HCT116 (cell line): ENCODE measurements around the gene TNS3. TPM values are rescaled to one million over a fixed set of nuclear protein-coding genes. Genes with fewer than 3 reads are reported as not detected.

Source experiments
- ATAC-seq: fragments of 200-7000 bp; cut with Tn5 transposase; 2 replicates; pipeline ENCODE4 v1.9.1; 2020; ENCODE audit warnings: mild to moderate bottlenecking, moderate library complexity
- BruUV-seq: library from RNA; stranded (reverse); fragments of 400-500 nt; replicated peaks from 2 replicates; lab custom pipeline; 2021; lab: Mats Ljungman, UMichigan
- CTCF ChIA-PET: fragments of 300-600 bp; sonication (Branson Sonifier 250); formaldehyde crosslinking; loops from one replicate; lab custom pipeline; 2021; ENCODE audit warnings: antibody characterized with exemption; lab: Charles Lee
- POLR2A ChIA-PET: fragments of 300-600, 350-600 bp; sonication (Branson Sonifier 250); formaldehyde crosslinking; loops from one replicate; lab custom pipeline; 2021; ENCODE audit warnings: antibody characterized with exemption; lab: Charles Lee
- RAD21 ChIA-PET, 2 experiments: fragments of 300-600 bp; sonication (Branson Sonifier 250); formaldehyde crosslinking; loops; one replicate each; lab custom pipeline; 2023; ENCODE audit warnings: low total read pairs in 2 of 2; ENCODE audit not compliant: uncharacterized antibody in 2 of 2, unreplicated experiment in 2 of 2, low non-redundant PET in 1 of 2; lab: Charles Lee
- DNase-seq: peaks from one replicate; pipeline ENCODE4 v3.0.0-alpha.2; 2010; ENCODE audit warnings: low read depth, low spot score
- H2AFZ ChIP-seq: fragments of 200-600 bp; shearing (Covaris generic), sonication (generic); 2 replicates; pipeline ENCODE4 v1.6.1; 2017; ENCODE audit warnings: low read depth, mixed run types, mixed read lengths, antibody characterized with exemption, low read length; ENCODE audit not compliant: poor library complexity, severe bottlenecking
- H3K27ac ChIP-seq: 2 replicates; pipeline ENCODE4 v1.5.1; 2012; ENCODE audit warnings: low read depth, low read length
- H3K27me3 ChIP-seq: fragments of 200-600 bp; sonication (generic); 2 replicates; pipeline ENCODE4 v1.6.1; 2016; ENCODE audit warnings: mixed run types, low read length, mixed read lengths; ENCODE audit not compliant: insufficient read depth
- H3K36me3 ChIP-seq, 2 experiments: fragments of 200-500 bp in 1 of 2; fragments of 200-600 bp in 1 of 2; sonication (Bioruptor generic) in 1 of 2; sonication (generic) in 1 of 2; 2 replicates each; pipeline versions ENCODE4 v1.5.1 to v1.6.1; 2014 to 2016; ENCODE audit warnings: low read length in 2 of 2, inconsistent platforms in 1 of 2, mixed read lengths in 1 of 2, mixed run types in 1 of 2; ENCODE audit not compliant: insufficient read depth in 2 of 2, control insufficient read depth in 1 of 2
- H3K4me1 ChIP-seq, 2 experiments: fragments of 200-600 bp in 1 of 2; sonication (generic) in 1 of 2; 2 replicates each; pipeline versions ENCODE4 v1.5.1 to v1.6.1; 2012 to 2017; ENCODE audit warnings: low read length in 2 of 2, inconsistent platforms in 1 of 2, mild to moderate bottlenecking in 1 of 2, mixed read lengths in 1 of 2, mixed run types in 1 of 2, moderate library complexity in 1 of 2; ENCODE audit not compliant: insufficient read depth in 2 of 2, control insufficient read depth in 1 of 2
- H3K4me2 ChIP-seq: fragments of 200-600 bp; sonication (generic); 2 replicates; pipeline ENCODE4 v1.6.1; 2017; ENCODE audit warnings: mixed run types, low read length, mixed read lengths
- H3K4me3 ChIP-seq, 2 experiments: fragments of 200-600 bp in 1 of 2; sonication (generic) in 1 of 2; replicated peaks in 1 of 2; 2 replicates each; pipeline ENCODE4 v1.5.1; 2011 to 2016; ENCODE audit warnings: low read length in 2 of 2, control low read depth in 1 of 2, low read depth in 1 of 2, mild to moderate bottlenecking in 1 of 2, mixed read lengths in 1 of 2, mixed run types in 1 of 2
- H3K79me2 ChIP-seq: fragments of 200-600 bp; sonication (generic); 2 replicates; pipeline ENCODE4 v1.6.1; 2017; ENCODE audit warnings: mild to moderate bottlenecking, mixed run types, low read length, moderate library complexity, mixed read lengths; ENCODE audit not compliant: insufficient read depth
- H3K9ac ChIP-seq: fragments of 200-600 bp; sonication (generic); 2 replicates; pipeline ENCODE4 v1.6.1; 2016; ENCODE audit warnings: low read length, mixed read lengths
- H3K9me2 ChIP-seq: fragments of 200-600 bp; sonication (generic), shearing (Covaris generic); 2 replicates; pipeline ENCODE4 v1.6.1; 2017; ENCODE audit warnings: mixed run types, mild to moderate bottlenecking, moderate library complexity; ENCODE audit not compliant: insufficient read depth
- H3K9me3 ChIP-seq, 2 experiments: fragments of 200-500 bp in 1 of 2; fragments of 200-600 bp in 1 of 2; sonication (Bioruptor generic) in 1 of 2; sonication (generic) in 1 of 2; 2 replicates each; pipeline ENCODE4 v1.6.1; 2014 to 2017; ENCODE audit warnings: low read length in 2 of 2, mixed read lengths in 2 of 2, inconsistent platforms in 1 of 2, low read depth in 1 of 2, mild to moderate bottlenecking in 1 of 2, mixed run types in 1 of 2, moderate library complexity in 1 of 2; ENCODE audit not compliant: control insufficient read depth in 1 of 2, insufficient read depth in 1 of 2
- H4K20me1 ChIP-seq: fragments of 200-600 bp; sonication (generic), shearing (Covaris generic); 2 replicates; pipeline ENCODE4 v1.6.1; 2017; ENCODE audit warnings: mixed run types, mild to moderate bottlenecking, moderate library complexity; ENCODE audit not compliant: insufficient read depth
- ATF3 ChIP-seq: IDR thresholded peaks from 2 replicates; pipeline ENCODE4 v1.6.1; 2012
- CBX3 ChIP-seq: IDR thresholded peaks from 2 replicates; pipeline ENCODE4 v1.6.1; 2012; ENCODE audit warnings: low read depth
- CTCF ChIP-seq, 3 experiments: fragments of 200-600 bp in 1 of 3; sonication (generic) in 1 of 3; IDR thresholded peaks in 2 of 3; conservative IDR thresholded peaks in 1 of 3; 2 replicates each; pipeline ENCODE4 v1.5.1; 2012 to 2017; ENCODE audit warnings: low read depth in 2 of 3, low read length in 2 of 3, antibody characterized with exemption in 1 of 3, borderline replicate concordance in 1 of 3, control low read depth in 1 of 3, mild to moderate bottlenecking in 1 of 3, mixed read lengths in 1 of 3, mixed run types in 1 of 3, moderate library complexity in 1 of 3; ENCODE audit not compliant: insufficient read depth in 1 of 3
- EGR1 ChIP-seq: IDR thresholded peaks from 2 replicates; pipeline ENCODE4 v1.6.1; 2012; ENCODE audit warnings: low read depth
- ELF1 ChIP-seq: IDR thresholded peaks from 2 replicates; pipeline ENCODE4 v1.6.1; 2012; ENCODE audit warnings: low read depth, borderline replicate concordance
- FOSL1 ChIP-seq: IDR thresholded peaks from 2 replicates; pipeline ENCODE4 v1.6.1; 2012; ENCODE audit warnings: low read depth
- JUND ChIP-seq: IDR thresholded peaks from 2 replicates; pipeline ENCODE4 v1.6.1; 2012
- MAX ChIP-seq: IDR thresholded peaks from 2 replicates; pipeline ENCODE4 v1.6.1; 2012
- POLR2AphosphoS5 ChIP-seq: IDR thresholded peaks from 2 replicates; pipeline ENCODE4 v1.6.1; 2011; ENCODE audit warnings: mild to moderate bottlenecking, low read depth, low read length, moderate library complexity
- RAD21 ChIP-seq: IDR thresholded peaks from 2 replicates; pipeline ENCODE4 v1.6.1; 2012; ENCODE audit warnings: low read depth, mild to moderate bottlenecking
- intact Hi-C: fragments of 100-400 bp; cut with micrococcal nuclease; formaldehyde crosslinking; loops from 2 replicates; pipeline ENCODE4 v1.10.0; 2022
- total RNA-seq: library from RNA; stranded (reverse); gene quantifications from one replicate; pipeline ENCODE4 v1.2.1, GENCODE V29; 2021; ENCODE audit not compliant: unreplicated experiment

TNS3 gene
- total RNA-seq, 1 experiment from 2014 or later, result 9.1 TPM

GRCh38 chr7:47281966-47282643 is 299.8 kb downstream of the TNS3 start:
- Histone ChIP-seq H3K9ac (no peak overlapping the region), H2AFZ (no peak overlapping the region), H3K27me3 (no peaks in the 10 kb centered on the region), H3K4me2 (no peak overlapping the region), H3K9me2 (no peaks in the 10 kb centered on the region), H3K4me1 (peaks cover 5 to 17% of the 10 kb centered on the region in 2 experiments; a peak in 3 of 4 replicates), H3K4me3 (no peak overlapping the region), H3K79me2 (no peaks in the 10 kb centered on the region), H3K9me3 (no peaks in the 10 kb centered on the region), H4K20me1 (no peaks in the 10 kb centered on the region), H3K27ac (no peak overlapping the region), H3K36me3 (no peaks in the 10 kb centered on the region)
- intact Hi-C loops, result no loop called here
- ATAC-seq (no peak), DNase-seq (no peak)
- CTCF ChIA-PET, result no interaction called here
- no TSS peak for BruUV-seq
- RAD21 ChIA-PET, result no interaction called here
- POLR2A ChIA-PET, result no interaction called here
- TF ChIP-seq JUND (no peak), EGR1 (no peak), ELF1 (no peak), MAX (no peak), POLR2AphosphoS5 (no peak), CBX3 (no peak), ATF3 (no peak), FOSL1 (no peak)

GRCh38 chr7:47281161-47281560 is 300.8 kb downstream of the TNS3 start:
- BruUV-seq, result no TSS peak
- H3K9me2 ChIP-seq, result no peaks in the 10 kb centered on the region
- peaks cover 5 to 17% of the 10 kb centered on the region in 2 experiments; a peak in 3 of 4 replicates for H3K4me1 ChIP-seq
- H4K20me1 ChIP-seq, result no peaks in the 10 kb centered on the region
- H3K4me3 ChIP-seq, result no peak overlapping the region
- no peak overlapping the region for H3K27ac ChIP-seq
- no peaks in the 10 kb centered on the region for H3K27me3 ChIP-seq
- H3K36me3 ChIP-seq, result no peaks in the 10 kb centered on the region
- intact Hi-C loops, result no loop called here
- RAD21 ChIA-PET, result no interaction called here
- POLR2A ChIA-PET, result no interaction called here
- CTCF ChIA-PET, result no interaction called here
- no peak for DNase-seq
- no peak for ATAC-seq
- TF ChIP-seq ATF3 (no peak), CTCF (IDR thresholded peaks at IDR 0.05 in 2 of 3, conservative IDR thresholded peaks at IDR 0.05 in 1 of 3; ENCODE audit: borderline replicate concordance in 1 of 3, insufficient read depth in 1 of 3, low read depth in 2 of 3, low read length in 2 of 3) (no peak), RAD21 (no peak)
- H3K4me2 ChIP-seq, result no peak overlapping the region
- H2AFZ ChIP-seq, result no peak overlapping the region
- no peaks in the 10 kb centered on the region for H3K9me3 ChIP-seq
- H3K9ac ChIP-seq, result no peak overlapping the region
- H3K79me2 ChIP-seq, result no peaks in the 10 kb centered on the region
